ENCODE data around the gene DIAPH3. TPM values are rescaled to one million over a fixed set of nuclear protein-coding genes. Genes with fewer than 3 reads are reported as not detected.

DIAPH3 gene
- total RNA-seq, 4 donors from 2014 or later = 1.4 to 13.2 (median 2.6) TPM

DNA sequence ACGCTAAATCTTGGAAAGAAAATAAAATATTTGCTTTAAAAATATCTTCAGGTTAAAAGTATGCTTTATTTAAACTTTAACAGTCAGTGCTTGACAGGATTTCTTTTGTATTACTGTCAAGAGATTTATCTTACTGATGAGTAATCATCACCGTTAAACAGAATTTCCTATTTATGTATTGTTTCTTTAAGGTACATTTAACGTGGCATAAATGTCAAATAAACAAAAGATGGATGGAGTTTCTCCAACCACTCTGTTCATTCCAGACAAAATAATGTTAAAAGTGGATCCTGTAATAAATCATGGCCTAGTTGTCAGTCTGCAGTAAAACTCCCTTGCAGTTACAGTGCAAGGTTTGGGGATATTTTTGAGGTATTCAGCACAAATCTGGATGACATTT lies 298.3 kb downstream of the DIAPH3 start:
- TF ChIP-seq POLR2A (IDR thresholded peaks at IDR 0.05) = no peak
- TF ChIP-seq, protein P1, sequence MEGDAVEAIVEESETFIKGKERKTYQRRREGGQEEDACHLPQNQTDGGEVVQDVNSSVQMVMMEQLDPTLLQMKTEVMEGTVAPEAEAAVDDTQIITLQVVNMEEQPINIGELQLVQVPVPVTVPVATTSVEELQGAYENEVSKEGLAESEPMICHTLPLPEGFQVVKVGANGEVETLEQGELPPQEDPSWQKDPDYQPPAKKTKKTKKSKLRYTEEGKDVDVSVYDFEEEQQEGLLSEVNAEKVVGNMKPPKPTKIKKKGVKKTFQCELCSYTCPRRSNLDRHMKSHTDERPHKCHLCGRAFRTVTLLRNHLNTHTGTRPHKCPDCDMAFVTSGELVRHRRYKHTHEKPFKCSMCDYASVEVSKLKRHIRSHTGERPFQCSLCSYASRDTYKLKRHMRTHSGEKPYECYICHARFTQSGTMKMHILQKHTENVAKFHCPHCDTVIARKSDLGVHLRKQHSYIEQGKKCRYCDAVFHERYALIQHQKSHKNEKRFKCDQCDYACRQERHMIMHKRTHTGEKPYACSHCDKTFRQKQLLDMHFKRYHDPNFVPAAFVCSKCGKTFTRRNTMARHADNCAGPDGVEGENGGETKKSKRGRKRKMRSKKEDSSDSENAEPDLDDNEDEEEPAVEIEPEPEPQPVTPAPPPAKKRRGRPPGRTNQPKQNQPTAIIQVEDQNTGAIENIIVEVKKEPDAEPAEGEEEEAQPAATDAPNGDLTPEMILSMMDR (IDR thresholded peaks at IDR 0.05) = no peak
- DNase-seq = no peak
- H3K4me1 ChIP-seq = no peaks in the 10 kb centered on the region
- H3K27me3 ChIP-seq = no peaks in the 10 kb centered on the region
- H3K9me3 ChIP-seq = no peaks in the 10 kb centered on the region
- H3K4me3 ChIP-seq = no peak overlapping the region
- no peak overlapping the region for H3K27ac ChIP-seq
- no peaks in the 10 kb centered on the region for H3K36me3 ChIP-seq

DNA sequence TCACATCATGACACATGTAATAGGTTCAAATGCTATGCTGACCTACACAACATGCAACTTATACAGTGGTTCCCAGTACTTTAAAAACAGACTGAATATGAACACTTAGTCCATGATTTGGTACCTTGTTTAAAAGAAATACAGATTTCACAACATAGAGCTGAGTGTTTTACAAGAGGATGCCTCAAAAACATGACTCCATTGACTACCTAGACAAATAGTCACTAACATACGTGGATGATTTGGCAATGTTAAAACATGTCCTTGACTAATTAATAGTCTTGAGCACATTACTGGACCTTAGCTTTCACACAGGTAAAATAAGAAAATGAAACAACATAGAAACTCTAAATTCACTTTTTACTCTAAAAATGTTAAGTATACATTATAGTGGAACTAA lies 300.1 kb downstream of the DIAPH3 start:
- Histone ChIP-seq H3K4me3 (no peak overlapping the region), H3K27me3 (no peaks in the 10 kb centered on the region), H3K9me3 (no peaks in the 10 kb centered on the region), H3K27ac (no peak overlapping the region), H3K4me1 (no peaks in the 10 kb centered on the region), H3K36me3 (no peaks in the 10 kb centered on the region)
- no peak for DNase-seq
- TF ChIP-seq POLR2A (IDR thresholded peaks at IDR 0.05) = no peak
- TF ChIP-seq, protein P1 (IDR thresholded peaks at IDR 0.05) = no peak

DNA sequence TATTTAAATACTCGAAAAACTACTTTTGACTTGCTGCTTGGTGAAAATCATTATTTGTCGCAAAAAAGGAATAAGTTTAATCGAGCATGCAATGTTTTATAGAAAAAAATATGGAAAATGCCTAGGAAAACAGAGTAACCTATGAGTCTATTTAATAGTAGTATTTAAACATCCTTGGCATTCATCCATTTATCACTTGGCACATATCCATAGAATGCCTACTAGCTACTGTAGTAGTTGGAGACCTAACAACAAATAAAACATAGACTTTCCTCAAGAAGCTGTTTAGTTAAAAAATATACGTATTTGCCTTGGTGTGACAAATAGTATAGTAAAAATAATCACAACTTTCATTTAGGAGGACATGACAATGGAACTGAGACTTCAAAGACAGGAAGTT lies 302.1 kb downstream of the DIAPH3 start:
- TF ChIP-seq POLR2A (IDR thresholded peaks at IDR 0.05) = no peak
- TF ChIP-seq, protein P1 (IDR thresholded peaks at IDR 0.05) = no peak
- H3K9me3 ChIP-seq = no peaks in the 10 kb centered on the region
- H3K36me3 ChIP-seq = no peaks in the 10 kb centered on the region
- H3K27me3 ChIP-seq = no peaks in the 10 kb centered on the region
- H3K4me3 ChIP-seq = no peak overlapping the region
- no peak overlapping the region for H3K27ac ChIP-seq
- H3K4me1 ChIP-seq = no peaks in the 10 kb centered on the region
- DNase-seq = no peak

DNA sequence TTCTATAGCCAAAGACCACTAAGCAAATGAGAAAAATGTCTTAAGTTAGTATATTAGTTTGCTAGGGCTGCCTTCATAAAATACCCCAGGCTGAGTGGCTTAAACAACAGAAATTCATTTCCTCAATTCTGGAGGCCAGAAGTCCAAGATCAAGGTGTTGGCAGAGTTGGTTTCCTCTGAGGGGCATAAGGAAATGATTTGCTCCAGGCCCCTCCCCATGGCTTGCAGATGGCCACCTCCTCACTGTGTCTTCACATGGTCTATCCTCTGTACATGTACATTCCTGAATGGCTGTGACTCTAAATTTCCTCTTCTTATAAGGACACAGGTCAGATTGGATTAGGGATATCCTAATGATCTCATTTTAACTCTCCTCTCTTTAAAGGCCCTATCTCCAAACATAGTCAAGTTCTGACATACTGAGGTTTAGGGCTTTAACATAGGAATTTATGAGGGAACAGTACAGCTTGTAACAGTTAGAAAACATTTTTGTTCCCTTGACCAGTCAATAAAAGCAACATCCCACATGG lies 307.4 kb downstream of the DIAPH3 start:
- no peak for TF ChIP-seq POLR2A (IDR thresholded peaks at IDR 0.05)
- TF ChIP-seq, protein P1 (IDR thresholded peaks at IDR 0.05) = no peak
- no peak for DNase-seq

DNA sequence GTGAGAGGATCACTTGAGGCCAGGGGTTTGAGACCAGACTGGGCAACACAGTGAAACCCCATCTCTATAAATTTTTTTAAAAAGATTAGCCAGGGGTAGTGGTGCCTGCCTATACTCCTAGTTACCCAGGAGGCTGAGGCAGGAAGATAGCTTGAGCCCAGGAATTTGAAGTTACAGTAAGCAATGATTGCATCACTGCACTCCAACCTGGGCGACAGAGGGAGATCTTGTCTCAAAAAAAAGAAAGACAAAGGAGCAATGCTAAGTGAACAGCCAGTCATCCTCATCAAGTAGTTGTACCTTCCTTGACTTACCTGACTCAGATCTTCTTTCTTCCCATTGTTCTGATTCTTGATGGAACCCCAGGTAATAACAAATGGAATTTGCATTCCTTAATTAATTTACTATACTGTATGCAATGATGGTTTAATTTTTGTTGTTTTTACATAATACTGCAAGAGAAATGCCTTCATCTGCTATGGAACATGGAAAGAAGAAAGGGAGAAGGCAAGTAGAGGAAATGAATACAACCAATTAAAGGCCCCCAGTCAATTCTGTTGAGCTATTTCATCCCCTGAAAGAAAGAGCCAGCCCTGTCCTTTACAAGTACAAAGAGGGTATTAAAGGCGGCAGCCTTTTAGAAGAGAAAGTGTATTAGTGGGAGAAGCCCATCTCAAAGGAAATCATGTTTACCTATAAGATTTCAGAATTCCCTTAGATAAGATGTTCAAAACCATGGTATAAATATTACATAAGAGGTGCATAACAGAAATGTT lies 316.7 kb downstream of the DIAPH3 start:
- no peak for DNase-seq
- H3K36me3 ChIP-seq = no peaks in the 10 kb centered on the region
- TF ChIP-seq, protein P1 (IDR thresholded peaks at IDR 0.05) = no peak
- no peak for TF ChIP-seq POLR2A (IDR thresholded peaks at IDR 0.05)
- no peak overlapping the region for H3K27ac ChIP-seq
- H3K4me1 ChIP-seq = no peaks in the 10 kb centered on the region
- H3K4me3 ChIP-seq = no peak overlapping the region
- no peaks in the 10 kb centered on the region for H3K9me3 ChIP-seq
- H3K27me3 ChIP-seq = no peaks in the 10 kb centered on the region

More for the DNA sequence above, 307.4 kb downstream of the DIAPH3 start:
- H3K27ac ChIP-seq = no peak overlapping the region
- H3K4me3 ChIP-seq = no peak overlapping the region
- H3K4me1 ChIP-seq = no peaks in the 10 kb centered on the region
- no peaks in the 10 kb centered on the region for H3K9me3 ChIP-seq
- H3K36me3 ChIP-seq = no peaks in the 10 kb centered on the region
- no peaks in the 10 kb centered on the region for H3K27me3 ChIP-seq
